HG02870 (cell line): ENCODE data around the gene GUCA2A.
"Not testable (repeated sequence)": the region's sequence is repeated elsewhere in the genome, so short reads cannot be mapped to it uniquely, and the experiment has no call there.

Experiments
- ATAC-seq: cut with Tn5 transposase; IDR thresholded peaks from one replicate; pipeline ENCODE4 v1.9.1; 2021; ENCODE audit warnings: mild to moderate bottlenecking, moderate library complexity; ENCODE audit not compliant: unreplicated experiment

The GUCA2A gene, protein sequence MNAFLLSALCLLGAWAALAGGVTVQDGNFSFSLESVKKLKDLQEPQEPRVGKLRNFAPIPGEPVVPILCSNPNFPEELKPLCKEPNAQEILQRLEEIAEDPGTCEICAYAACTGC

DNA sequence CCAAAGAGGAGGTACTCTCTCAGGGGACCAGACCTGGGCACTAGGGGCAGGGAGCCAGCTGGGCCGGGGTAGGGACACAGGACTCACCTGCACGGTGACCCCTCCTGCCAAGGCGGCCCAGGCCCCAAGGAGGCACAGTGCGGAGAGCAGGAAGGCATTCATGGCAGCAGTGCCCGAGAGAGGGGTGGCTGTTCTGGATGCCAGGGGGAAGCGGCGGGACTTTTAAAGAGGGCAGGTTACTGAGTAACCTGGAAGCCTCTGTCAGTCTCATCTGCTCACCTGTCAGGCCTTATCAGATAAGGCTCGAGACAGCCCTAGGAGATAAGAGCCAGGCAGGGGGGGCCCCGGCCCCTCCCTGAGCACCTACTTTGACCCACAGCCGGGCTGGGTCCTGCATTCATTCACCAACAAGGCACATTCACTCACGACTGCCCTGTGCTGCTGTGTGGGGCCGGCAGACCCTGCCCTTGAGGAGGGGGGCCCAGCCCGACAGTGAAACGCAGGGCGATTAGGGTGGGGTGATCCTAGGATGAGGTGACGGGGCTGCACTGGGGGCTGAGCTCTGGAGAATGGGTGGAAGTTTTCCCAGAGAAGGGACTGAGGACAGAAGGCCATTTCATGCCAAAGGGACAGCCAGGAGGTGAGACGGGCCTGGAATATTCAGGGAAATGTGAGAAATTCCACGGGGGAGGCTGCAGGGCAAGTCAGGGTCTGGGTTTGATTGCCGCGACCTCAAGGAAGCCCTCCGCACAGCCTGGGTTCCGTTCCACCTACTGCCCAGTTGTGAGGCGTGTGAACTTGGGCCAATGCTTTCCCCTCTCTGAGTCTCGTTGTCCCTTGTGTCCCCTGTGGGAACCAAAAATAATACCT lies at the start of gene GUCA2A:
Gene GUCA2A (minus strand): TSS at position 195 of the 870 bp plus-strand sequence. CDS start 33 bp downstream, at position 162.
- no peak for ATAC-seq

DNA sequence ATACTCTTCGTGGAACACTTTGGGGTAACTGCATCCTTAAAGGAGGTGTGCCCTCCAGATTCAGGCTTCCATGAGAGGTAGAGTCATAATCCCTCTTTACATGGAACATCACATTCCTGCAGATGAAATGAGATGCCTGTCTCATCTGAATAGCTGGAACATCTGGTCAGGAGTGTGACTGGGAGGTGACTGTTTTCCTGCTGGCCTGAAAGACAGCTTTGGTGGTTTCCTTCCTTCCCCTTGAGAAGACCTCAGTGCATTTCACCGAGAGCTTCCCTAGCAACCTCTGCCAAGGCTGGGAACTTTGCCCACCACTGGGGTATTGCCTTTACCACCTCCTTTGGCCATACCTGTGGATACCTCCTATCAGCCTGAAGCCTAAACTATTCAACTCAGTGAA lies 46.7 kb upstream of the GUCA2A start:
- ATAC-seq = no peak

DNA sequence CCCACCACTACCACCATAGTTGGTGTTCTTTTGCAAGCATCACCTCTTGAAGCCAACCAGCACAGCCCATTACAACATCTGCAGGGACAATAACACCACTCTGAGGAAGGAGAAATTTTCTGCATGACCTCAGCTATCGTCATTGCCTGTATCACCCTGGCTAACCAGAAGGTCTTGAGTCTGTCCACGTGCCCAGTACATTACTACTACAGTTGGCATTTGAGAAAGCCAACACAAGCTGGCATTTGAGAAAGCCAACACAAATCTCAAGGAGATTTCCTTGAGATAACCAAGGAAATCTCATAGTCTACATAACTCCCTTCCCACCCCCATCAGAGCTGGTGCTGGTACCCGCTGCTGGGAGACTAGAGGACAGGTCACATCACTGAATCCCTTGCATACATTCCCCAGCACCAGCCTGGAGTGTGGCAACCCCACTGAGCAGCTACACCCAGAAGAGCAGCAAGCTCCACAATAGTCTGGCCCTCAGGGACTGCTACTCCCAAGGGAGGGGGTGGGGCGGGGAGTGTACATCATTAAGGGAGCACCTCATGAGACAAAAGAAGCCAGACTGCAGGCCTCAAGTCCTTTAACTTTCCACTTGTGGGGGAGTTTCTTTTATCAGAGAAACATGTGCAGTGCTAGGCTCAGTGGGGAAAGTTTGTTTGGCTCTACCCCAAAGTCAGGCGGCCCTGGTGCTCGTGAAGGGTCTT lies 46.0 kb upstream of the GUCA2A start:
- no peak for ATAC-seq

DNA sequence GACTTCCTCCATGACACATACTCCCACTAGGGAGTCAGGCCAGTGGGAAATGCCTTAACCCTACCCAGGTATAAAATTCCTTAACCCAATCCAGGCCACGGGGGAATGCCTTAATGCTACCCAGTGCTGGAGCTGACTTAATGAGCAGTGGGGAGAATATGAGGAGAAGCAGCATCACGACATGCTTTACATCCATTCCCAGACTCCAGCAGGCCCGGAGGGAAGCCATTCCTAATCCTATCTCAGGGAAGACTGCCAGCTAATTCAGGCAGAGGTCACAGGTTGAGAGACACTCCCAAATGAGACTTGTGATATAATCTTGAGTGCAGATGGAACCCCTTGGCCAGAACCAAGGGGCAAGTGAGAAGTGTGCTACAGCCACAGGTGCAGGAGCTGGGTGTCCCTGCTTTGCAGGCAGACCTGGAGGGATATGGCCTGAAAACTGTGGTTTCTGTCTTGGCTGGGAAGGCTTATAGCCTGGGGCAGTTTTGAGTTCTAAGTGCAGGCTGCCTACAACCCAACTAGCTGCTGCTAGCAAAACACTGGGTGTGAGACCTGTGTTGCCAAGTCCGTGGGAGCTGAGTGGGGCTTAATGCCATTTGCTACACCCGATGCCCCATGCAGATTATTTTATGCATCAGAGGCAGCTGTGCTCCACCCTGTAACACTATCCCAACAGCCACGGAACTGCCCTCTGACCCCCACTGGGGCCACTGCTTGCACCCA lies 45.1 kb upstream of the GUCA2A start:
- no peak for ATAC-seq

DNA sequence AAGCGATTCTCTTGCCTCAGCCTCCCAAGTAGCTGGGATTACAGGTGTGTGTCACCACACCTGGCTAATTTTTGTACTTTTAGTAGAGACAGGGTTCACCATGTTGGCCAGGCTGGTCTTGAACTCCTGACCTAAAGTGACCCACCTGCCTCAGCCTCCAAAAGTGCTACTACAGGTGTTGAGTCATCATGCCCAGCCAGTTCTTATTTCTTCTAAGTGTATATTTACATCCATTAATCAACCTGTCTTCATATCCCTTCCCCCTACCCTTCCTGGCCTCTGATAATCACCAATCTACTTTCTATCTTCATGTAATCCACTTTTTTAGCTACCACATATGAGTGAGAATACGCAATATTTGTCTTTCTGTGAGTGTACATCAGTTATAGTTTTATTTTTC lies 42.4 kb upstream of the GUCA2A start:
- not testable (repeated sequence) for ATAC-seq

DNA sequence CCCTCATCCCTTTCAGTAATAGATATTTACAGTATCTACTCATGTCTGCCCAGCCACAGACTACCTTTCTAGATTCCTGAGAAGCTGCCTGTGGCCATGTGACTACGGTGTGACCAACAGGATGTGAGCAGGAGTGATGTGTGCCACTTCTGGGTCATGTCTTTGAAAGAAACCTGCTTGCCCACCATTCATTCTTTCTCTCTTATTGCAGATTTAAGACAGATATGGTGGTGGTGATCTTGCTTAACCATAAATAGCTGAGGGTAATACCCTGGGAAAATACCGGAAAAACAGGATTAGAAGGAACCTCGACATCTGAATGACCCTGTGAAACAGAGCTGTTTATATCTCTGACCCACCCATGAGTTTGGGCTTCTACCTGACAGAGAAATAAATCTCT lies 41.6 kb upstream of the GUCA2A start:
- no peak for ATAC-seq

DNA sequence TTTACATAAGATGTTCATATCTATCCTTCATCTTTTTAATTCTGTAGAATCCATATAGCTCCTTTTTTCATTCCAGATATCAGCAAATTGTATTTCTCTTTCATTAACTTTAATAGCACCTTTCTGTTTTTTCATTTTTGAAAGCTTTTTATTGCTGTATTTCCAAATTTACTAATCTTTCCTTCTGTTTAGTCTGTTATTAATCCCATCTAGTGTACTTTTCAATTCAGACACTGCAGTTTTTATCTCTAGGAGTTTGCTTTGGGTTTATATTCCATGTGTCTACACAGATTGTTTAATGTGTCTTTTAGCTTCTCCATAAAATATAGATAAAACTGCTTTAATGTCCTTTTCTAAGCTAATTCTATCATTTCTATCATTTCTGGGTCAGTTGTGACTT lies 37.4 kb upstream of the GUCA2A start:
- ATAC-seq = no peak

DNA sequence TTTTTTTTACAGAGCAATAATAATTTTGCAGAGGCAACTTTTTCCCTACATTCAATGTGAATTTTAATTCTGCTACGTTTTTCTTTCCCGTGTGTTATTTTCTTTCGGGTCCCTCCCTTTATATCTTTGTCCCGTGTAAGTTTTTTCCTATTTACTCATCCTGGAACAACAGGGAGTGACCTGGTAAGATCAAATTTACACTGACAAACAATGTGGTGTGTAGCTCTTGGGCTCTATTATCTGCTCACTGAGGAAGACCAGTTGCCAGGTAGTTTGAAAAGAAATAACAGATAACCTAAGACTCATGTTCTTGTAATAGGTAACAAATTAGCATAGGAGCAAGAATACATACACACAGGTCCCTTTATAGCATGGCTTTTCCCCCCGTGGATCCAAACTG lies 33.7 kb upstream of the GUCA2A start:
- no peak for ATAC-seq

DNA sequence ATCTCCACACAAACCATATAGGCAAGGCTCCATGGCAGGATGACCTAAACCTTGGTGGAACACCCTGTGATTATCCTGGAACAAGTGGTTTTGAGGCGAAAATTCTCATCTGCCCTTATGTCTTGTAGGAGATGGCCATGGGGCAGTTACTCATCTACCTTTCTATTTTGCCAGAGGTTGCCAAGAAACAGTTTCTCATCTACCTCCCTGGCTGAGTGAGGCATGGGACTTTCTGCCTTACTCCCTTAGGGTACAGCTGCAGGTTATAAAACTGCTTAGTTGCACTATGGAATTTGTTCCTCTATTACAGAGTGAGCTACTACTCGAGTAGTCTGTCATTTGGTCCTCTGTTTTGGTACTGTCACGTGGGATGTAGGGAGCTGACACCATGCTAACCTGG lies 31.3 kb upstream of the GUCA2A start:
- no peak for ATAC-seq

DNA sequence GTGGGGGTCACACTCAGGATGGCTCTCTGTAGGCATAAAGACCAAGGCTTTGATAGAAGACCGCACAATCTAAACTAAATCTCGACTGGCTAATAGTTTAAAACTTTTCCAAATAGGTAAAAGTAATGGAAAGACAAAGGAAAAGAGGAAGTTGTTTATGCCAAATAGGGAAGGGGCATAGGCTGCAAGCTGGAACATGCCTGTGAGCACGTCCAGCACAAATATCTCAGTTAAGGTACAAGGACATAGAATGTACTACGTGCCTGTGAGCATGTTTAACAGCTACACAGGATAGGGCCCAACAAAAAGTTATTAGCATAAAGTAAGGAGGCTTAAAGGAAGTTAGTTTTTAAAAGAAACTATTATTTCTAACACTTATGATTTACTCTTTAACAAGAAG lies 27.6 kb upstream of the GUCA2A start:
- ATAC-seq = no peak

DNA sequence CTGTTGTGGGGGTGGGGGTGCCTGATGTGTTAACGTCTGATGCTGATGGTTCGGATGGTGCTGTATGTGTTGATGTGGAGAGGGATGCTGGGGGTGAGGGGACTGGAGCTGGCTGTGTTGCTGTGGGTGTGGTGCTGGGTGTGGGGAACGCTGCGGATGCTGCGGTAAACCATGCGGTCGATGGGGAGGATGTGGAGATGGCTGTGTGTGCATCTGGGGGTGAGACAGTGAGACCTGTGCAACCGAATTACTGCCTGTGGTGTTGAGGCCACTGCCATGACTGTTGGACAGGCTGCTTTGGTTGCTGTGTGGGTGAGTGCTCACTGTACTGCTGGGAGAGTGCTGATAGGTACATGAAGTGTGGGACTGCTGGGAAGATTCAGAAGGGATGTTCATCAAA lies 26.8 kb upstream of the GUCA2A start:
- ATAC-seq = no peak

DNA sequence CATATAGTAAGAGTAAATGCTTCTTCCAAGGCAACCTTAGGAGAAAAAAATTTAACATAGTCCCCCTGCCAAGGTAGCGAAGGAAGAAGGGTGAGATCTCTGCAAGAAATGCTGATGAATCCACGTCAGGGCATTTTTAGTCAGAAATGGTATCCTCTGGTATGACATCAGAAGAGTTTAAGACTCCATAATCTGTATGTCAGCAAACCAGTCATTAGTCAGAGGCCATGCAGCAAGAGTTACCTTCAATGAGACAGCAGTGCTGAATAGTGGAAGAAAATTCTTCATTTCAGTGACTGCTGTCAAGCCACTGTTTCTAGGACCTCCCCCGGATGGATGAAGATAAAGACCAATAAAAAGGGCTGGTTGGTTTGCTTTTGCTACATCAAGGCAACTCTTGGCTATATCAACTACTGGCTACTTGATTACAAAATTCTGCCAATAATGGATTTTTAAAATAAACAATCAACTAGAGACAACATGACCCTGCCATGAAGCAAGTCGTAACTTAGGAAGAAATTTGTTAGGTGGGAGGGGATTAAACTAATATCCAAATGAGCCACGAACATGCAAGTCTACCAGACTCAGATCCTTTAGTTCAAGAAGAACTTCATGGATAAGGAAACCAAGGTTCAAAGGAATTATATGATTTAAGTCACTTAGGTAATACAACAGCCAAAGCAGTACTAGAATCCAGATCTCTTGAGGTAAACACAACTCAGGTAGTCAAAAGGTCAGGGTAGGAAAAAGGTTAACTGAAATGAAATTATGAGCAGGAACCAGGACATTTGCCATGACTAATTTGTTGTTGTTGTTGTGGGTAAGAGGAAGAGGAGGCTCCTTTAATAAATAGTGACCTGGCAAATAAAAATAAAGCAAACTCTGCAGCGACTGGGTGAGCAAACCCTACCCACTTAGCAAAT lies 25.6 kb upstream of the GUCA2A start:
- ATAC-seq = no peak

DNA sequence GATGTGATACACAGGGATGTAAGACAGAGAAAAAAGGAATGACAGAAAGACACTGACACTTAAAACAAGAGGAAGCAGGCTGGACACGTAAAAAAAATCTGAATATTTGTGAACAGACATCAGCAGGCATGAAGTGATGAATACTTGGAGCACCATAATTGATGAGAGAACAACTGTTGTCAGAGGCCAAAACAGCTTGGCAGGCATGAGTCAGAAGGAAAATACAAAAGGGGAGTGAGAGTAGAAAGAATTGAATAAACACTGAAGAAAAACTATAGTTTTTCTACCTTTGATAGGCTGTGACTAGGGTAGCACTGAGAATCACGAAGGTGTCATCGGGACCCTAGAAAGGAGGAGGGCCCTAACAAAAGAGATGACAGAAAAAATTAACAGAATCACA lies 21.6 kb upstream of the GUCA2A start:
- no peak for ATAC-seq

DNA sequence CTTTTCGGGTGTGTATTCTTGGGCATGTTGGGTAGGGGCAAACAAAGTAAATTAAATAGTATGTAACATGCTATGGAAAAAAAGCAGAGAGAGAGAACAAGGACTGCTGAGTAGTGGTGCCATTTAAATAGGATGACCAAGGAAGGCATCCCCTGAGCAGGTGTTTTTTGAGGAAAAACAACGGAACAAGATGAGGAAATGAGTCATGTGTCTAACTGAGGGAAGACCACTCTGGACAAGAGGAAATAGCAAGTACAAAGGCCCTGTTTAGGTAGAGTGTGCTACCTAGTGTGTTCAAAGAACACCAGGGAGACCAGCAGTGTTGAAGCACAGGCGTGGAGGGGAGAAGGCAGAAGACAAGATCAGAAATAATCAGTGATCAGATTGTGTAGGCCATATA lies 20.1 kb upstream of the GUCA2A start:
- ATAC-seq = no peak

DNA sequence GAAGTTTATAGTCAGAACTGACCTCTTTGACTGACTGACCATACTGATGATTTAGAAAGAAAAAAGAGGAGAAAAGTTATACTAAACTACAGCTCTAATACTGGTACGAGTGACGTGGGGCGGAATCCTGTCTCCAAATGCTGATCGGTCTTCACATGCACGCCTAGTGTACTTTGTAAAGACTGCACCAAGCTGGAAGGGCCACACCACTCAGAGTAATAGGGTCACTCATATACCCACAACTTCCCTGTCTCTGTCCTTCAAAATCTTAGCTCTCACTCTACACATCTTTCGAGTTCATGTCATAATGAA lies 19.4 kb upstream of the GUCA2A start:
- ATAC-seq = no peak

DNA sequence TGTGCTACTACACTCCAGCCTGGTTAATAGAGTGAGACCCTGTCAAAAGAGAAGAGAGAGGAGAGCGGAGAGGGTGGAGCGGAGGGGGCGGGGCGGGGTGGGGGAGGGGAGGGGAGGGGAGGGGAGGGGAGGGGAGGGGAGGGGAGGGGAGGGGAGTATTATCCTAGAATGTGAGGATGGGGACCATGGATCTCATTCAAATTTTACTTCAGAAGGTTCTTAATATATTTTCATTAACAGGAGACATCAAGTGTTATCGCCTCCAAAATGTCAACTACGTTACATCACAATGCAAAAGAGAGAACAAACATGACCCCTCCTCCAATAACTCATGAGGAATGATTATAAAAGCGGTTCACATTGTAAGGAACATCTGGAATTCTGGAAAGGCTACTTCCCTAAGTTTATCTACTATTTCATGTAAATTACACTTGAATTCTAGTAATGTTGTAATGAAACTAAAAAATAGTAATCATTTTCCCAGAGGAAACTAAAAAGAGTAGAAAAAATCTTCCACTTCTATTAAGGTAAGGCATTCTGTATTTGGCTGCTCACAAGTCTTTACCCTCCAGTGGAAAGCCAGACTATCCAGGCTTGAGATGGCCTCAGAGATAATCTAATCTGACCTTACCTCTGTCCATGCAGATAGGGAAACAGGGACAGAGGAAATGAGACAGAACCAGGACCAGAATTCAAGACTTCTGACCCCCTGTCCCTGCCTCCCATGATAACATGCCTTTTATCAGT lies 18.8 kb upstream of the GUCA2A start:
- ATAC-seq = no peak

DNA sequence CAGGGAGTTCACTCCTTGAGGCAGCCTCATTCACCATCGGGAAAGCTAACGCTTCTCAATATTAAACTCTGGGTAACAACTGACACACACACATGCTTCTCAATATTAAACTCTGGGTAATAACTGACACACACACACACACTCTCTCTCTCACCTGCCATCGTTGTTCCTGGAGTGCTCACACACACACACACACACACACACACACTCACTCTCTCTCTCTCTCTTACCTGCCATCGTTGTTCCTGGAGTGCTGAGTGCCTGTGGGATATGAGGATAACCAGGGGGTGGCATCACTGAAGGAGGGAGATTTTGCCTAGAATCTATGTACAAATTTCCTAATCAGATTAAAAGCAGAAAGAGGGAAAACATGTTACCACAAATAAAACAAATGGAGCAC lies 17.1 kb upstream of the GUCA2A start:
- ATAC-seq = no peak

DNA sequence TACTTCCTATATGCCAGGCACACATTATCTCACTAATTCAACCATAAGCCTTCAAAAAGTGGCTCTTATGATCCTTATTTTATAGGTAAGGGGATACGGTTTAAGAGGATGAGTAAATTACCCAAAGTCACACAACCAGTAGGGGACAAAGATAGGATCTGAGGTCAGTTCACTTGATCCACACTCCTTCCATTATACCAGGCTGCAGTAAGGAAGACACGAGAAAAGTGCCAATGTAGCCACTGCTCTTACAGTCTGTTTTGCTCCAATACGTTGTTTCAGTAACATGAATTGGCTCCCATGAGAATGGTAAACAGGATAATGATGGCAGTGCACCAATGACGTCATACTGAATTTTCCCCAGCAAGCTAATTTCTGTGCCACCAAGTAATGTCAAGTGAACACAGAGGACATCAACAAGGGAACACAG lies 15.4 kb upstream of the GUCA2A start:
- ATAC-seq = no peak

DNA sequence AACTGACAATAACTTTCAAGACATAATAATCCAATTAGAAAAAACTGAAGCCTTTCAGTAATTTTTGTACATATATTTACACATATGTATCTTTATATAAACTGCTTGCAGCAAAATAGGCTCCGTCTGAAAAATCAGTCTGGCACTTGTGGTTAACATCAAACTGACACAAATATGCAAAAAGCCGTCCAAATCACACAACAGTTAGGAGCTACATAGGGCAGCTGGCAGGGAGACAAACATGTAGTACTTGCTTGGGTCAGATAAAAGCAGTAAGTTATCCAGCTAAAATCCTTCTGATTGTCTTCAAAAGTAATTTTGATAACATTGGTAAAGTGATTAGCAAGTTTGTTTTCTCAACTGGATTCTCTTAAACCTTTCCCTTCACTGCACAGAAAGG lies 14.7 kb upstream of the GUCA2A start:
- no peak for ATAC-seq

DNA sequence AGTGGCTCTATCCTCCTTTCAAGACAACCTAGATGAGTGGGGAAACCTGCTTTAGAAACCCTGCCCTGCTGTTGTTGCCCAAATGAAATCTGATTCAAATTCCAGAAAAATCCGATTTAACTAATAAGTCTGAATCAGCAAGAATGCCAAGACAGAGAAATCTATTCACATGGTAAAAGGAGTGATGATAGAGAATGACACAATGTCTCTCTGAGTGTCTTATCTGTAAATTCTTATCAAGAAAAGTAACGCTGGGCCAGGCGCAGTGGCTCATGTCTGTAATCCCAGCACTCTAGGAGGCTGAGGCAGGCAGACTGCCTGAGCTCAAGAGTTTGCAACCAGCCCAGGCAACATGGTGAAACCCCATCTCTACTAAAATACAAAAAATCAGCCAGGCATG lies 13.7 kb upstream of the GUCA2A start:
- no peak for ATAC-seq
